Daoy (cell line): ENCODE measurements around the gene MTR. TPM values are rescaled to one million over a fixed set of nuclear protein-coding genes. Genes with fewer than 3 reads are reported as not detected.
"Not testable (repeated sequence)": the region's sequence is repeated elsewhere in the genome, so short reads cannot be mapped to it uniquely, and the experiment has no call there.

Source experiments
- DNase-seq: peaks from one replicate; pipeline ENCODE4 v3.0.0-alpha.2; 2015; ENCODE audit warnings: low read depth
- total RNA-seq: library from RNA; depleted of rRNA; stranded (reverse); fragments of >200 nt; shearing (Covaris generic); gene quantifications from 2 replicates; pipeline ENCODE4 v1.2.3, GENCODE V29; 2014

Gene MTR
- total RNA-seq, 1 experiment from 2014 or later = 19.4 TPM

DNA sequence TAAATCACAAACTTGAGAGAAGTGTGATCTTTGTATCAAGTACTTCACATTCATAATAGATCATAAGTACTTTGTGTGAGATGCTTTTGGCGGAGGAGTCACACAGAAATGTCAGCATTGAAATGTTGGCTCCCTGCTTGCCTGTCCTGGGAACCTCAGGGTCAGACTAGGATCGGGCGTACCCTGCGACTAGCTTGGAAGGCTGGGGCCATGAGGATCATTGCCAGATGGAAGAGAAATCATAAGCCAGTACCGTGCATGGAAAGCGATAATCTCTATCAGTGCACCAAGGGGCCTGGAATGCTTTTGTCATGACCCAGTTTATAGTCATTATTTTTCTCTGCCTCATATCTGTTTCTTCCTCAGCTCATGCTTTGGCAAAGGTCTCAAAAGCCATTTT, 35.5 kb downstream of the MTR start:
- no peak for DNase-seq

DNA sequence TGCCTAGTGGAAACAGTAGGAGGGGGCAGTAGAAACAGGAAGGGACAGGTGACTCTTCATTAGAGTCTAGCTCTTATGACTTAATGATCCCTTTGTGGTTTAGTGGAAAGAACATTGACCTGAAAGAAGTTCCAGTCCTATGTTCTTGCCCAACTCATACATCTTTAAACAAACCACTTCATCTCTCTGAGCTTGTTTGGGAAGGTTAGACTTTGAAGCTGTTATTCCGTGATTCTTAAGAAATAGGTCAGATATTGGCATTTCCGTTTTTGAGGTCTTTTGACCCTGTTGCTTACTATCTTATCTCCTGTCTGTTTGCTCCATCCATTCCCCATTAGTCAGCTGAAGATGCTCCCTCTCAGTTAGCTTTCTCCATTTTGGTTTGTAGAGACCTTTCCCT, 38.5 kb downstream of the MTR start:
- no peak for DNase-seq

DNA sequence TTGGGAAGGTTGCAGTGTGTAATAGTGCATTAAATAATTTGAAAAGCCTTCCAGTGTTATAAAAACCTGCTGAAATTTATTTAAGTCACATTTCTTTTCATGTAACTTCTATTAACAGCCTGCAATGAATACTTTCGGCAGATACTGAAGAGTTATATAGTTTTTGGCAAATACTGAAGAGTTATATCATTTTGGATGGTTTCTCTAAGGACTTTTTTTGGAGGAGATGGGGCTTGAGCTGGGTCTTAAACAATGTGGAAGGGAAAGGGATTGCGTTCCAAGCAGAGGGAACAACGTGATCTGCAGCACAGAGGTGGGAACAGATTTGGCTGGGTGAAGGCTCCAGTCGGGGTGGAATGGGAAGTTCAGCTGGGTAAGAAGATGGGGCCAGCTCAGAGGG, 39.8 kb downstream of the MTR start:
- no peak for DNase-seq

DNA sequence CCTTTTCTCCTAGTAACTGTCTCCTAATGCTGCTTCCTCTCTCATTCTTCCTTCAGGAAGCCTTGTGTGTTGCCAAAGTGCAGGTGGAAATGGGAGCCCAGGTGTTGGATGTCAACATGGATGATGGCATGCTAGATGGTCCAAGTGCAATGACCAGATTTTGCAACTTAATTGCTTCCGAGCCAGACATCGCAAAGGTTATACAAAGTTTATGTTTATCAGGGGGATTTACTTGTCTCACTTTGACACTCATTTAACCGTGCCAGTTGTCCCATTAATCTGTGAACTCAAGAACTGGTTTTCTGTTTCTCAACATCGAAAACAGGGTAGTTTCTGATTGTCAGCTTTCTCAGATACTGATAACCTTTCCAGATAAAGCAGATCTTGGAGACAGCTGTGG, 40.4 kb downstream of the MTR start:
- no peak for DNase-seq

DNA sequence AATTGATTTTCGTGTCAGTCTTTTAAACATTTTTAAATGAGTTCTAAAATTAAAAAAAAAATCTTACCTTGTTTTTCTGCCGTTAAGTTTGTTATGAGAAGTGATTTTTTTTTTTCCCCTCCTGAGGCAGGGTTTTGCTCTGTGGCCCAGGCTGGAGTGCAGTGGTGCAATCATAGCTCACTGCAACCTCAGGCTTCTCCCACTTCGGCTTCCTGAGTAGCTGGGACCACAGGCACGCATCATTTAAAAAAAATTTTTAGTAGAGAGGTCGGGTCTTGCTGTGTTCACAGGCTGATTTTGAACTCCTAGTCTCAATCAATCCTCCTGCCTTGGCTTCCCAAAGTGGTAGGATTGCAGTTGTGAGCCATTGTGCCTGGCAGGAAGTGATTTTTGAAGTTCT, 41.1 kb downstream of the MTR start:
- no peak for DNase-seq

DNA sequence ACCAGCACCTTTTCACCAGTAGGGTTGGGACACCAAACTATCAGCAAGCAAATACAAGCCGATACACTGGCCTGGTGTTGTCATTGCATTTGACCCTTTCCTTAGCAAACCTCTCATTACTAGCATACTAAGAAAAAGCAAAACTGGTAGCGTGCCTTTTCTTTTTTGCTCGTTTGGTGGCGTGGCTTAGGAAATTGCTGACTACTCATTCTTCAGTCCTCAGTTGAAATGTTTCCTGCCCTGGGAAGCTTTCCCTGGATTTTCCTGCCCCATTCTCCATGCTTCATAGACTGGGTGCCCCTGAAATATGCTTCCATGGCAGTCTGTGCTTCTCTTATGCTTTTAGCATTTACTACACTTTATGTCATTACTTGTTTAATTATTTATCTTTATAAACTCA, 42.0 kb downstream of the MTR start:
- DNase-seq = no peak

DNA sequence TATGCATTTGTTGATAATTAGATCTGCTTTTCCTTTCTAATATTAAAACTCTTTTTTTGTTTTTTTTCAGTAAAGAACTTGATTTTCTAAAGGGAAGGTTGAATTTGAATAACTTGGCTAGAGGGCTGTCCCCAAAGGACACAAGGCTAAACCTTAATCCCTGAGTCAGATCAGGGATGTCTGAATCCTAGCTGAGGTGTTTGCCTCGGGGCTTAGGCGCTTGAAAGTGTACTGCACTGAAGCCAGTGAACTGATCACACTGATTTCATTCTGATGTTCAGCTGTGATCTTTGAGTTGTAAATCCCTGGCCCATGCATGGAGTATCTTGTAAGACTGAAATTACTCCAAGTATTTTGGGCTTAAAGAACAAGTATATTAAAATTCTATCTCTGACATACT, 42.8 kb downstream of the MTR start:
- no peak for DNase-seq

DNA sequence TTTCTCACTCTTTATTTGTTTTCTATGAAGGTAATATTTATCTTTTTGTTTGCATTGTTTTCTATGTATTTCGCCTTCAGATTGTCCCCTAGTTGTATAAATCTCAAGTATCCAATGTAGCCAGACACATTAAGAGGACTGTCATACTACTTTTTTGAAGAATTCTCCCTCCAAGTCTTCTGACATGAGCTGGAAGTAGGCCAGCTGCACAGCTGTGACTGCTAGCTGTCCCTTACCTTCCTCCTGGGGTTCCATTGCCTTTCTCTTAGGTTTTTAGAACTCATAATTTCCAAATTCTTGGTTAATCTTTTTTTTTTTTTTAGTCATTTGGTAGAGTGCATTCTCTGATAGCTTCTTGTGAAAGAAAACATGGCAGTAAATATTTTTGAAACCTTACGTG, 46.2 kb downstream of the MTR start:
- DNase-seq = no peak

DNA sequence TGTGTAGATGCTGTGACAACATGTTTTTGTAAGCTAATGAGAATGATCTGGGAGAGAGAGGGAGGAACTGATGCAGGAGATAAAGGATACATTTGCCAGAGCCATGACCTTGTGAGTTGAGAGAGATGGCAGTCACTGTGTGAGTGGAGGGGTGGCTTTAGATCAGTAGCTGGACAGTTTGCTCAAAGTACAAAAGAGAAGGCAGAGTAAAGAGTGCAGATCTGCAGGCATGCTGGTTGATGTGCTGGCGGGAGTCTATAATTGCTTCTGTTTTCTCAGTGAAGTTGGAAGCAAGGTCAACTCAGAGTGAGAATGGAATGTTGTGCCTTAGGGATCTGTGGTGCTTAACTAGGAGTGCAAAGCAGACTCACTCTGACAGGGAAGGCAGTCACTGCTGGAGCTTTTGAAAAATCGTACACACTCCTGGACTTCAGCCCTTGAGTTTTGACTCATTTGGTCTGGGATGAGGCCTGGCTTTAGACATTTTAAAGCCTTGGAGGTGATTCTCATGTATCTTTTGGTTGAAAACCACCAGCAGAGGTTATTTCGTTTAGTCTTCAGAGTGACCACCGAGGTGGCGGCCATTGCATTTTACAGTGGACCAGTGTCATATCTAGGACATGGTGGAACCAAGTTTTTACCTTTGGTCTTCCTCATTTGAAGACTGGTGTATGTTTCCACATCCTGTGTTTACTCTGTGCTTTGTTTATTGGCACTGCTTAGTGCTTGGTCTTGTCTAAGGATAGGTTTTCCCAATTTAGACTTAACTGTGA, 49.6 kb downstream of the MTR start:
- DNase-seq = no peak

DNA sequence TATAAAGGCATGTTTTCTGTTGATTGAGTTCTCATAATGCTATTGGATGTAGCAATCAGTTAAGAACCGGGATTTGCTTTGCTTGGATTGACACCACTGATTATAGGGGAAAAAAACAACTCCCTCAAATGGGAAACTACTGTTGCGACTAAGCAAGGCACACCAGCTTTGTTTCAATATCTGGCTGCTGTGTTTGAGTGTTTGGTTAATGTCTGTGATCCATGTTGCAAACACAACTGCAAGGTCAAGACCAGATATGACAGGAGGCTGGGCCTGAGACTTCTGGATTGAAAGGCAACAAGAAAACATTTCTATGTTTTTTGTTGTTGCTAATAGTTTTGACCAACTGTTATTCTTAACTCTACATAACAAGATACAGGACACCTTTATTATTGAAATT, 50.7 kb downstream of the MTR start:
- no peak for DNase-seq

DNA sequence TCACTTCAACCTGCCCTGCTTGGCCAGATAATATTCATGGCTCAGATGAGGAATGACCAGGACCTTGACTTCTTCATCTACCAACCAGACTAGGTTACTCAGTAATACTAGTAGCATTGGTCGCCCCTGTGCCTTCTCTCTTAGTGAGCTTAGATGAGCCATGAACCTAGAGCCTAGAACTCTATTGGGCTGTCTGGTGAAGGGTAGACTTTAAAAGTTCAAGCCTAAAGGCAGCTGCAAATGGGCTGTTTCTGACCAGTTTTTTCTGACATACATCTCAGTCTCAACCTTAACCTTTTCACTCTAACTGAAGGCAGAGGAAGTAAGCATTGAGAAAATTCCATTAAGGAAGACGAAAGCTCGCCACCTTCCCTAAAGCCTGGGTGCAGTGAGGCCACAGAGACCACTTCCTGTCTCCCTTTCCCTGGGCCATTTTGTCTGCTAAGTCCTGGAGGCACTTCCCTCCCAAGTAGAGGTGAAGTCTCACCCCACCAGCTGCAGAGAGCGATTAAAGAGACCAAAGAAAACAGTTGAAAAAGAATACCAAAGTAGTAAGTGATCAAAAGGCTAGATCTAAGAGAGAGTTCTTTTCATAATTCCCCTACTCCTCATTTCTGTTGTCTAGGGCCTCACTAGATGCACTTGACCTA, 53.3 kb downstream of the MTR start:
- DNase-seq = no peak

DNA sequence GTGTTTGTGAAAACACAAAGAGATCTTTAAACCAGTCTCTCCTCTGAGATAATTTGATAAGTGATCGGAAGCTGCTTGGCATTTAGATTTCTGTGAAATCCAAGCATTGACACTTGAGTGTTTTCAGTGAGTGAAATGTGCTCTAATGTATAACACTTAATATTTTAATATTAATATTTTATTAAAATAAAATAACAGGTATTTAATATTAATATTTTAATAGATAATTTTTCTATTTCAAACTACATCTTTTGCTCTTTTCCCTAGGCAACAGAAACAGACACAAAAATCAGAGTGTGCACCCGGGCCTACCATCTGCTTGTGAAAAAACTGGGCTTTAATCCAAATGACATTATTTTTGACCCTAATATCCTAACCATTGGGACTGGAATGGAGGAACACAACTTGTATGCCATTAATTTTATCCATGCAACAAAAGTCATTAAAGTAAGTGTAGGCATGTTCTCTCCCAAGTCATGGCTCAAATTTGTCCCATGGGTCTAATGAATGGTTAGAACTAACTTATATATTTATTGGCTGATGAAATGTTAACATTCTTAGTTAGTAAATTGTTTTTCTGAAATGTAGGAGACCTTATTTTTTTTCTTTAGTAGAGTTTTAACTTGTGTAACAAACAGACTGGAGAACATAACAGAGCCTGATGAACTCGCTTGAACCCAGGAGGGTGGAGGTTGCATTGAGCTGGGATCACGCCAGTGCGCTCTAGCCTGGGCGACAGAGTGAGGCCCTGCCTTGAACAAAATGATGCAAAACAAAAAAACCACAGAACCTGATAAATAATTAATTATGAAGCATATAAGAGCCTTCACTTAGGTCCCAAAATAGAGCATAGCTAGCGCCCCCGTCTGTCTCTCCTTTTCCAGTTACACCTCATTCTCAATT, 55.2 kb downstream of the MTR start:
- no peak for DNase-seq

DNA sequence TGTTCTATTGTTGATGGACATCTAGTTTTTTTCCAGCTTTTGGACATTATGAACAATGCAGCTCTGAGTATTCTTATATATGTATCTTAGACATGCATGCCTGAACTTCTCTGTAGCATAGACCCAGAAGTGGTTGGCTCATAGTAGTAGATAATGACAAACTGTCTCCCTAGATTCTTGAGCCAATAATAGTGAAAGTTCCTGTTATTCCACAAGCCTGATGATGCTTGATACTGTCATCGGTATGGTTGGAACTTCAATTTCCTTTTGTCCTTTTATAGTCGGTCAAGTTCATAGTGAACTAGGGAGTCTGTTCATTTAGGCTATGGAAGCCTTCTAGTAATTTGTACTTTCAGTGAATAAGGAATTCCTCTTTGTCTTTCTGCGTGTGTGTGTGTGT, 56.8 kb downstream of the MTR start:
- no peak for DNase-seq

DNA sequence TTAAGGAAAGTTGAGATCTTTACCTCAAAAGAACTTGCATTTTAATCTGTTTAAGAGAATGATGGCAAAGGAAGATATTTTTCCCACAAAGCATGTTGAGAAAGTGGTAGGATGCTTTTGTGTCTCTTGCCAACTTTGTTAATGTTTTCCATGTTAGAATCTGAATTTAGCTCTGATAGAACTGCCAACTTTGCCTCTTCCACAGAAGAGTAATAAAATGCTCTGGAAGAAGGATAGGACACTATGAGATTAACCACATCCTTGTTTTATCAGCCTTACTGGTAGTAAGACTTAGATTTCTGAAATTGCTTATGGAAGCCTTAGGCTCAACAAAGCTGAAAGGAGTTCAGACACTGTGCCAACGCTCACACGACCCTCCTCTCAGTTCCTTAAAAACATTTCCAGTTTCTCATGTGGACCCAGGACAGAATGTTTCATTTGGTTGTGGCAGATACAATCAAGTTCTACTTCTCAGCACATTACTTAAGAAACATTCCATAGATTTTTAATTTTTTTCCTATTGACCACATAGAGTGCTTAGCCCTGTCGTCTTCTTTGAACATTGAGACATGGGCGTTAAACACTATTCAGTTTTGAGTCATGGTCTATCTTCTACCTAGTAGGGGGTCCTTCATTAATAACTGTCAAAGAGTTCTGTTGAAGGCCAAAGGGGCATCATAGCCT, 59.0 kb downstream of the MTR start:
- no peak for DNase-seq

DNA sequence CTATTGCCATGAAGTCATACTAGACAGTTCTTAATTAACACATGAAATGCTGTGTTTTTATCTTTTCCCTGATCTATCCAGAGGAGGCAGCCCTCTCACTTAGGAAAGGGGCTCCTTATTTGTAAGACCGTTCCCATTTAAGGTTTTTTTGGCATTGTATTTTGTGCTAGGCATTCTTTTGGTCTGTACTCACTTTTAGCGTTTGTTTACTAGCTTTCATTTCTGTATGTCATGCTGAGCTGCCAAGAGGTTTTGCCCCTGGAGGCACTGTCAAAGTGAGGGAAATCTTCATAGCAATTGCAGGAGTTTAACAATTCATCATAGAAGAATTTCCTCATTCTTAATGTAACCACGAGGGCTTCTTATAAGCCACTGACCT, 59.5 kb downstream of the MTR start:
- DNase-seq = peak; percentile 17

DNA sequence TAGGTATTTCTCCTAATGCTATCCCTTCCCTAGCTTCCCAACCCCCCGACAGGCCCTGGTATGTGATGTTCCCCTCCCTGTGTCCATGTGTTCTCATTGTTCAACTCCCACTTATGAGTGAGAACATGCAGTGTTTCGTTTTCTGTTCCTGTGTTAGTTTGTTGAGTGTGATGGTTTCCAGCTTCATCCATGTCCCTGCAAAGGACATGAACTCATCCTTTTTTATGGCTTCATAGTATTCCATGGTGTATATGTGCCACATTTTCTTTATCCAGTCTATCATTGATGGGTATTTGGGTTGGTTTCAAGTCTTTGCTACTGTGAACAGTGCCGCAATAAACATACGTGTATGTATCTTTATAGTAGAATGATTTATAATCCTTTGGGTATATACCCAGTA, 61.6 kb downstream of the MTR start:
- DNase-seq = not testable (repeated sequence)

DNA sequence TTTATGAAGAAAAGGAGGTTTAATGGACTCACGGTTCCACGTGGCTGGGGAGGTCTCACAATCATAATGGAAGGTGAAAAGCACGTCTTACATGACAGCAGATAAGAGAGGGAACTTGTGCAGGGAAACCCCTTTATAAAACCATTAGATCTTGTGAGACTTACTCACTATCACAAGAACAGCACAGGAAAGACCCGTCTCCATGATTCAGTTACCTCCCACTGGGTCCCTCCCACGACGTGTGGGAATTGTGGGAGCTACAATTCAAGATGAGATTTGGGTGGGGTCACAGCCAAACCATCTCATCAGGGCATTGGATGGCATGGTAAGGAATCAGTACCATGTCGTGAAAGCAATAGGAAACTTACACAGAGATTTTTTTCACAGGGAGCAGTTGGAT, 63.1 kb downstream of the MTR start:
- no peak for DNase-seq

DNA sequence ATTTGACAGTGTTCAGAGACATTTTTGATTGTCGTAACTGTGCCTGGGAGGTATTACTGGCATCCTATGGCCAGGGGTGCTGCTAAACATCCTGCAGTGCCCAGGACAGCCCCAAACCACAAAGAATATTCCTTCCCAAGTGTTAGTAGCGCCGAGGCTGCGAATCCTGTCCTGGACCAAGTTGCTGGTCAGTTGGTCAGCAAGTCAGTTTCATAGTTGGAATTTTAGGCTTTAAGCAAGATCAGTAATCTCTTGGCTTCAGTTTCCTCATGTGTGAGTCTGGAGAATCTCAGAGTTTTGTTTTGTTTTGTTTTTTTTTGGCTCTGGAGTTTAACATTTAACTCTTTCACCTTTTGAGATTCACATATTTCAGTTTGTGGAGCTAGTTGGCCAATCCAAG, 65.0 kb downstream of the MTR start:
- no peak for DNase-seq

DNA sequence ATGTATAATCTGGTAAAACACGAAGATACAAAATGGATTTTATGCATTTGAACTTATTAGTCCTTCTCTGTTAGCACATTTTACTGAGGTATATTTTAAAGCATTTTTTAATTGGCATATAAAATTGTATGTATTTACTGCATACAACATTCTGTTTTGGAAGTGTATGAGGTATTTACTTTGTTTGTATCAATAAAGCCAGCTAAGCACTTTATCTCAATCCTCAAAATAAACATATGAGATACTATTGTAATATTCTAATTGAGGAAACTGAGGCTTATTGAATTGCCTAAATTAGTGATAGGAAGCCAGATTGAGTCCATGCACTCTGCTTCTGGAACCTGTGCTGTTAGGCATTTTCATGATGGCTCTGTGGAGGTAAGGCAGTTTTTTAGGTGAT, 65.6 kb downstream of the MTR start:
- DNase-seq = no peak

DNA sequence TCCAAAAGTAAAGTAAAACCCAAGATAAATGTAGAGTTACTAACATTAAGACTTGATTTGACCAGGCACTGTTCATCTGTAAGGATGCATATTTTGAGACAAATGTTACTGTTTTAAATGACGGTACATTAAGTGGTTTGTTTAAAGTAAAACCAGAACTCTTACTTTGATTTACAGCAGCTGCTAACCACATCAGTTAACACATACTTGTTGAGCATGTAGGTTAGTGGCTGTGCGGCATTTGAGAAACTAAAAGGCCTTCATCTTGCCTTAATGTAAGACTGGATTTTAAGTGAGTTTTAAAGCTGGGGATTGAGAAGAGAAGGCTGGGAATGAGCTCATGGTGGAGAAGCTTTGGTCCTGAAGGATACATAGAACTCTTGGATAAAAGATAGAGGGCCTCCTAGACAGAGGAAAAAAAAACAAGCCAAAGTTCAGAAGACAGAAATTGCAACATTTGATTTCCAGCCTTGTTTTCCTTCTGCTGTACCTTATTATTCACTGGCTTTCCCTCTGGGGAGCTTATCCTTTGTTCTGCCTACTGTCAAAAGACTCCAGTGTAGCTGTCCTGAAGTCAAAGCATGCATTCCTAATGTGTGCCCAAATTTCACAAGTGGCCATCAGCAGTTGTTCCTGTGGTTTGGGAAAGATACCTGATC, 66.6 kb downstream of the MTR start:
- no peak for DNase-seq

DNA sequence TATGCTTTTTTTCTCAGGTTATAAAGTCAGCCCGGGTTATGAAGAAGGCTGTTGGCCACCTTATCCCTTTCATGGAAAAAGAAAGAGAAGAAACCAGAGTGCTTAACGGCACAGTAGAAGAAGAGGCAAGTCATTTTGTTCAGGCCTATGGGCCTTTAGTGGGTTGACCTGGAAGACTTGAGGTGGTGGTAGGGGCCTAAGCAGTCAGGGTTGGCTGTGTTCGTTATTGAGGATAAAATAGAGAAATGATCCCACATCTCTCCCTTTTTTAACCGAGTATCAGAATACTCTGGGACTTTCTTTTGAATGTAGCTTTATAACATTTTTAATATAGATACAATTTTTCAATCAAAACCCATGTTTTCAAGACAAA, 67.1 kb downstream of the MTR start:
- no peak for DNase-seq
